Ecto neural progenitor cell (in vitro differentiated cells): ENCODE measurements around the gene MB.

Experiments used
- DNase-seq: peaks from one replicate; pipeline ENCODE4 v3.0.0-alpha.2; 2018; ENCODE audit warnings: low spot score

Gene MB

DNA sequence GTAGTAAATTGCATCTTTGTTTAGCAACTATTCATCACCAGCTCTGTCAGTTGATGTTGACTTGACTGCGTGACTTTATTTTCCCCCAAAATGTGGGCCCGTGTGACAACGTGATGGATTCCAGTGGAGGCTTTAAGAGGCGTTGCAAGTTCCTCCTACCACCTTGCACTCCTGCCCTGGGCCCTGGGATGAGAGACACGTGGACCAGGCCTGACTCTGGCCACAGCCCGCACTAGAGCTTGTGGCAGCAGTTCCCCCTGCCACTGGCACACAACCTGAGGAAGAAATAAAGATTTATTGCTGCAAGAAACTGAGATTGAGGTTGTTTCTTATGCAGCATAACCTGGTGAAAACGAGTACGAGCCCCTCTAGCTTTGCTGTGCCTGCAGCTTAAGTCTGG lies 44.6 kb downstream of the MB start:
- DNase-seq = no peak

DNA sequence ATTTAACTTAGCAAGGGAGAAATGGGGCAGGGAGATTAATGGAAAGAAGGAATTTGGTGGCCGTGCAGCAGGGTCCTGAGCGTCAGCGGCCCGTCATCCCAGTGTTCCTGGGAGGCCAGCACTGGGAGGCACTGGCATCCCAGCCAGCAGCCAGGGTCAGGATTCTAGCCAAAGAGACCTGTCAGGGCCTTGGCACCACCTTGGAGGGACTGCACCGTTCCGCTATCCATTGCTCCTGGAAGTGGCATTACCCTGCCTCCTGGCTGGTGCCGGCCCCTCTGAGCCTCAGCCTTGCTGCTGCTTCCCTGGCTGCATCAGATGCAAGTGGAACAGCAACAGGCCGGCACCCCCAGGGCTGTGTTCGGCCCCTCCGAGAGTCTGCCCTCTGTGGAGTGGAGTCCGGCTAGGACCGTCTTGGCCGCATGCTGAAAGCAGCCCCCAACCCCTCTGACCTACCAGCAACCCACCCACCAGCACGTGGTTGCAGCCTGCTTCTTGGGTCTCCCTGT lies 46.4 kb downstream of the MB start:
- DNase-seq = no peak

DNA sequence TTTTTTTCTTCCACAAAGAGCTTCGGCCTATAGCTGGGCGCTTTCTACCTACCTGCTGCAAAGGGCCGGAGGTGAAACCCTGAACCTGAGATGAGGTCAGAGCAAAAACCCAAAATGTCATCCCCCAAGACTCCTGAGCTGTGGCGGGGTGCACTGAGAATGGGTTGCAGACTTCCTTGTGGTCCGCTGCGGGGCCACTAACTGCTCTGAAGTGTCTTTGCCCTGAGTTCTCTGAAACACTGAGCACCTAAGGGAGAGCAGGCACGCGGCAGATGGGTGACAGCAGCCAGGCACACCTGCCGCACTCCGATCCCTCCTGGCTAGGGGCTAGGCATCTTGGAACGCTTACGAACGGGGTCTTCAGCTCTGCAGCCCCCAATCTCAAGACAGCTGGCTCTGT lies 47.2 kb downstream of the MB start:
- no peak for DNase-seq

DNA sequence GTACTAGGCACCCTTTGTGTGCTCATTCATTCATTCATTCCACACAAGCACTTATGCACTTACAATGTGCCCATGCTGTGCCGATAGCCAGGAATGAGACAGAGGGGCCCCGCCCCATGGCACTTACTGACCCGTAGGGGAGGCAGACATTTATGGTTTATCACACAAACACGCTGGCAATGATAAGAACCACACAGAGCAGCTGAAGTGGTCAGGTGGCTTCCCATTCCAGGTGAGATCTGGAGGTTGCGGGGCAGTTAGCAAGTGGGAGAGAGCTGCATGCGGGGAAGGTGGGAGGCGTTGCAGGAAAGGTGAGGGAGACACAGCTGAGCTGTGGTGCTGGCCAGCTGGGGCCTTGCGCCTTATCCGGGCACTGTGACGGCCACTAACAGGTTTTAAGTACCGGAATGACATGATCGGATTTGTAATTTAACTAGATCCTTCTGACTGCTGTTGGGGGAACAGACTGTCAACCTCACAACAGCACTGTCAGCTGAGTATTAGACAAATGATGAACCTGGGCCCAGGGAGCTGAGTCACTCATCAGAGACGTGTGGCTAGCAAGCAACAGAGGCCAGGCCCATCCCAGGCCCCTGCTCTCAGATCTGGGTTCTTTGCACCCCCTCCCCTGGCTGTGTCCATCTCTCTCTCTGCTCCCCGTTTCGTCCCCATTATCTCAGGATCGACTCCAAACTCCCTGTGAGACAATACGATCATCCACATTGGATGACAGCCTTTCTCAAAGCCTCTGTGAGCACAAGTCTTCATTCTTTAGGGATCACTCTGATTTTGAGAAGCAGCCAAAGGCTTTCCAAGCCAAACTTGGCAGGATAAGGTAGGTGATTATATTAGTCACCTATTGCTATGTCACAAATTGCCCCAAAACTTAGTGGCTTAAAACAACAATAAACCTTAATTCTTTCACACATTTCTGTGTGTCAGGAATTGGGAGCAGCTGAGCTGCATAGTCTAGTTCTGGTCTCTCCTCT lies 48.1 kb downstream of the MB start:
- no peak for DNase-seq

DNA sequence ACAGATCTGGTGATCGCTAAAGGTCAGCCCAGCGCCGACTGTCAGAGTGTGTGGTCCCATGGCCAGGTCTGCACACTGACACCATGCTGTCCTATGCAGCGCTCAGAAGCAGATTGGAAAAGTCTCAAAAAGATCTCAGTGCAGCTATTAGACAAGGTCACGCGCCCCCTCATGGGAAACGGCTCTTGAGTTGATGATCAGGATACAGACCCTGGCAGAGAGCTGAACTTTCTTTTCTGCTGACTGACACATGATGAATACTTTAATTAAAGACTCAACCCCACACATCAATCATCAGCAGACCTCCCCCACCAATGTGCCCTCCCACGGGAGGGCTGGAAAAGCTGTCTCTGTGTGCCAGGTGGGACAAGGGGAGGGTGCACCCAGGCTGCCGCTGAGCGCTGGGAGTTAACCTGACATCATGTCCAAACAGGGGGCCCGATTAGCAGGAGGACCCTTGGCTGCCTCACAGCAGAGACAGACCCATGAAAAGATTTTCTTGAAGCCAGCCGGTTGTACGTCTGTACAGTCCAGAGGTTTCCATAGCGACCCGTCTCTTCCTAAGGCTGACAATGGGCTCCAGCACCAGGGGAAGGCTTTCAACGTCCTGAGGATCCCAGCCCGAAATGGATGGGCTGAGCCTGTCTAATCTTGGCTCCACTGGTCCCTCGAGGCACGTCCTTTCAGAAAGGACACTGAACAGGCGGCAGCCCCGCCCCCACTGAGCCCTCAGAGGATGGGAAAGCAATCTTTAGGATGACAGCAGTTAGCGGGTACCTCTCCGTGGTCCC lies 49.6 kb downstream of the MB start:
- no peak for DNase-seq

DNA sequence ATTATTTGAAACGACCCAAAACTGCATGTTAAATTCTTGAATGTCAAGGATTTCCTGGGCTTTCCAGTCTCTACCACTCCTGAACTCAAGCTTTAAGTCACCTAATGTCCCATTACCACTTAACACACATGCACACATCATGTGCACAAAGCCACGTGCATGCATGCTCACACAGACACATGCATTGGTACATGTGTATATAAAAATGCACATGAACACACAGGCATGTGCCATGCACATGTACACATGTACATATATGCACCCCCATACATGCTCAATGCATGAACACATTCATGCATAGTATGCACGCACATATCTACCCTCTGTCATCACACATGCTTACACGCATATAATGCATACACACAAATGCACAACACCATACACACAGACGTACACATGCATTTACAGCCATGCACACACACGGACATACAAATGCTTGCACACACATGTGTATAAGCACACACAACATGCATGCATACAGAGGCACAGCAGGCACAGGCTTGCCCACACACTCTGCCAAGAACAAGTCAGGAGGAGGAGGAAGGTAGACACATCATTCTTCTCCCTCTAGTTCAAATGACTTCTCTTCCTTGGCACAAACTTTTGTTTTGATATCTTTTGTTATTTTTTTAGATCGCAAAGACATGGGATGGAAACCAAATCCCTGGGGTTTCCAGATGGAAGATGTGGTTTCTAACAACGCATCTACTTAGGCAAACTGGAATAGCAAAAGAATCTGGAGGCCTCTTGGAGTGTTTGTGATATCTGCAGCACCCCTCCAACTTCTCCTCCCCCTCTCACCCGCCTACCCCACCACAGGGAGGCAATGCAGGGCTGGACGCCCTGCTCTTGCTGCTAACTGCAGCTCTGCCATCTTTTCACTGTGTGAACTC lies 51.9 kb downstream of the MB start:
- DNase-seq = no peak

DNA sequence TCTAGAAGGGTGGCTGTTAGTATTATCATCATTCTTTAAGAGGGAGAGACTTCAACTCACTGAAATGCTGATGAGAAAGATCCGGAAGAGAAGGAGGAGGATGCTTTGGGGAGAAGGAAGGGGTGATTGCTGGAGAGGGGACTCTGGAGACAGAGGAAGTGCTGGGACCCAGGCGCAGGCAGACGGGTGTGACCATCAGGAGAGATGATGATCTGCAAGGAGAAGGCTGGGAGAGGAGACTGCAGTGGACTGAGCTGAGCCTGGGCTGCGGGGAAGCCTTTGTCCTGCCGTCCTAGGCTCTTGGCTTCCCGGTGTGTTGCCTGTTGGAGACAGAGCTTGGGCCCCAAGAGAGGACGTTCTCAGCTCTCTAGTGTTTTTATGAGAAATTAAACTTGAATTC lies 53.9 kb downstream of the MB start:
- no peak for DNase-seq

DNA sequence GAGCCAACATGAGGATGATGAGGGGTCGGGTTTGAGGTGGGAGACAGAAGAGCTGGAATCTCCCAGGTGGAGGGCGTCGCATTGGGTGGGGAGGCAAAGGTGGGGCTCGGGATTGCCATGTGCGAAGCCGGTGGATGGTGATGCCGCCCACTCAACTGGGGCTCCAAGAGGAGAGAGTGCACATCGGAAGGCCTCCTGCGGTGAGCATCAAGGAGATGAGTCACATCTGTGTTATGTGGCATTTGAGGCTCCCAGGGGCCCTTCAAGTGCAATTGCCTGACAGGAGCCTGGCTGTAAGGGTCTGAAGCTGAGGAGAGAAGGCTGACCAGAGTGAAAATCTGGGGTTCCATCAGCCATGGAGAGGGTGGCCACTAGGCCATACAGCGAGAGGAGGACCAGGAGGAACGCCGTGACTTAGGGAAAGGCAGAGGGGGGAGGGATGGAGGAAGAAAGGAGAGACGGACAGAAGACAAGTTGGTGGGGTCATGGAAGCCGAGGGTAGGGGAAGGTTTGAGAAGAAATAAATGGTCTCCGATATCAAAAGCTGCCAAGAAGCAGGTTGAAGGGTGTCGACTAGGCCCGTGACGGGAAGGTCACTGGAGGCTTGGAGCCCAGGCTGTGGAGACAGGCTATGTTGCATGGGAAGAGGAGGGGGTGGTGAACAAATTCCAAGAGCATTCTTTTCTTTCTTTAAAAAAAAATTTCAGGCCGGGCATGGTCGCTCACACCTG lies 55.2 kb downstream of the MB start:
- DNase-seq = no peak

DNA sequence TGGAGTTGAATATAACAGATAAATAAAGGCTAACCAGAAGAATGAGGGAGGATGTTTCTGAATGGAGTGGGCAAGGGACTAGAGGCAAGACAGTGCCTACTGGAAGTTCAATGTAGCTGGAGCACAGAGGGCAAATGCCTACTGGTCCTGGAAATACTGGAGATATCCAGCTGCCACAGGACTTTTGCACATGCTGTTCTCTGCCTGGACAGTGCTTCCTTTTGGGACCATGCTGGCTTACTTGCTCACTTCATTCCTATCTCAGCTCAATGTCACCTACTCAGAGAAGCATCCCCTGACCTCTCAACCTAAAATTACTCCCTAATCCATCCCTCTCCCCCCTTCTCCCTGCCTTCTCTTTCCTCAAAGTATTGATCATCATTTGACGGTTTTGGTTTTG lies 56.3 kb downstream of the MB start:
- DNase-seq = no peak

DNA sequence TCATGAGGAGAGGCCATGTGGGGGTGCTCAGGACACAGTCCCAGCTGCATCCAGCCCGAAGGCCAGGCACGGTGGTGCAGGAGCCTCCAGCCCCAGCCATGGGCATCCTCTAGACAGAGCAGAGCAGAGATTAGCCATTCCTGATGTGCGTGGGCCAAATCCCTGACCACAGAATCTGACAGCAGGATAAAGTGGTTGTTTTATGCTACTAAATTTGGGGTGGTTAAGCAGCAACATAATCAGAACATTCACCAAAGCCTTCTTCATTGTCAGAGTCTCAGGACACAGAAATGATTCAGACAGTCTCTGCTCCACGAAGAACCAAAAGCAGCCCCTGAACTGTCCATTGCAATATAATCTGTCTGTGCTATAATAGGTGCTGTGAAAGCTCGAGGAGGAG lies 56.8 kb downstream of the MB start:
- no peak for DNase-seq

DNA sequence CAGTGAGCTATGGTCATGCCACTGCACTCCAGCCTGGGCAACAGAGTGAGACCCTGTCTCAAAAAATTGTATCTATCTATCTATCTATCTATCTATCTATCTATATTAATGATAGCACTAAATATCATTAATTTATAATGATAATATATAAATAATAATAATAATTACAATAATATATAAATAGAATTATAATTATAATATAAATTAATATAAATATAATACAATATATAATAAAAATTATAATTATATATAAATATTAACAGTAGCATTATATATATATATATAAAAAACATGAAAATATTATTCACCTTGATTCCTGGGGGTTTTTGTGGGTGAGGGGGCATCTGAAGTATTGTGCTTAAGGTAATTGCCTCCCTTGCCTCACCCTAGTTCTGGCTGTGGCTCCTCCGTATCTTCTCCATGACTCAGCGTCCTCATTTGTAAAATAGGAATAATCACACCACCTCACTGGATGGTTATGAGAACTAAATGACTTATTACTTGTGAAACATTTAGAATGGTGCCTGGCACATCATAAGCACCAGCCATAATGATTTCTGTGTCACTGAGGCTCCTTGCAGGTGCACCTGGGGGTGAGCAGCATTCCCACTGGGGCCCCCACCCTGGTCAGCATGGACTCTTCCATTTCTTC lies 57.6 kb downstream of the MB start:
- DNase-seq = no peak

DNA sequence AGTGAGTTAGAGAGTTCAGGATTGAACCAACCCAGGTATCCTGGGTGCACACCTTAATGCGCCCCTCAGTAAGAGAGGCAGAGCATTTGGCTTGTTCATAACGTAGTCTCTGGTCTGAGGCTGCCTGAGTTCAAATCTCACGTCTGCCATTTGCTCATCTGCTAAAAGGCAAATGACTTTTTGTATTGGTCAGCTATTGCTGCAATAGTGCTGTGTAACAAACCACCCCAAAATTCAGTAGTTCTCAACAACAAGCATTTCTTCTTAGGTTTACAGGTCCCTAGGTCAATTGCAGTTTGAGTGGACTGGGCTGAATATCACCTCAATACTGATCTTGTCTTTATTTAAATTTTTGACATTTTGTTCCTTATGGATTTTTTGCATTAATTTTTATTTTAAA lies 58.4 kb downstream of the MB start:
- DNase-seq = no peak

DNA sequence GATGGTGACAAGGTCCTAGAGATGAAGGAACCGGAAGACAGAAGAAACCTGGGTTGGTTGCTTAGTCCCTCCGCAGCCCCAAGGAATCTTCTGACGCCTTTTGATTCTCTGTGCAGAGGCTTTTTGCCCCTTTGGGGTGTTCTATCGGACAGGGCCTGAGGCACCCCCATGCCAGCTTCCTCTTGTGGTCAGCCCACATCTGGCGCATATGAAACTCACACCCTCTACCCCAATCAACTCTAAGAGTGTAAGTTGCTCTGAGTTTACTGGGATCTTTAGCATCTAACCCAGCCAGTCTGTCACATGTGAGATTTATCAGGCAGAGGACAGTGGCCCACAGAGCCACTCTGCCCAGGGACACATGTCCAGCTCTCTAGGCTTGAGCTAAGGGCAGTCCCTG lies 59.1 kb downstream of the MB start:
- DNase-seq = no peak
